Endothelial cell of umbilical vein (primary cell): Measurements from ENCODE around the gene MSL1. TPM values are rescaled to one million over a fixed set of nuclear protein-coding genes. Genes with fewer than 3 reads are reported as not detected.

Experiments used
- BruUV-seq: library from RNA; stranded (reverse); fragments of 400-500 nt; replicated peaks from 2 replicates; lab custom pipeline; 2021; lab: Mats Ljungman, UMichigan
- CTCF ChIA-PET: fragments of 300-600, 350-600 bp; sonication (Branson Sonifier 250); formaldehyde crosslinking; loops from one replicate; lab custom pipeline; 2021; ENCODE audit warnings: antibody characterized with exemption, inconsistent platforms; lab: Charles Lee
- POLR2A ChIA-PET: fragments of 300-600, 350-600 bp; sonication (Branson Sonifier 250); formaldehyde crosslinking; loops from one replicate; lab custom pipeline; 2021; ENCODE audit warnings: antibody characterized with exemption, inconsistent platforms; lab: Charles Lee
- DNase-seq: peaks from one replicate; pipeline ENCODE4 v3.0.0-alpha.2; 2011; ENCODE audit warnings: low read depth, low spot score
- FAIRE-seq: peaks from 2 replicates; lab custom pipeline; 2011; peaks lifted over from hg19 to GRCh38; lab: Jason Lieb, UNC
- H2AFZ ChIP-seq: 2 replicates; pipeline ENCODE4 v1.6.0; 2012; ENCODE audit warnings: low read depth, low read length, control low read depth, inconsistent platforms
- H3K27ac ChIP-seq: 2 replicates; pipeline ENCODE4 v1.5.1; 2011; ENCODE audit warnings: low read depth, mild to moderate bottlenecking, control low read depth, low read length, moderate library complexity; ENCODE audit not compliant: insufficient read depth
- H3K27me3 ChIP-seq, 2 experiments: 2 replicates each; pipeline versions ENCODE4 v1.6.0 to v1.6.1; 2011; ENCODE audit warnings: low read length in 2 of 2, mixed read lengths in 1 of 2; ENCODE audit not compliant: control insufficient read depth in 2 of 2, insufficient read depth in 2 of 2
- H3K36me3 ChIP-seq, 2 experiments: 2 replicates in 1 of 2; 3 replicates in 1 of 2; pipeline ENCODE4 v1.5.1; 2011; ENCODE audit warnings: low read length in 2 of 2, mild to moderate bottlenecking in 1 of 2, moderate library complexity in 1 of 2; ENCODE audit not compliant: control insufficient read depth in 2 of 2, insufficient read depth in 2 of 2; ENCODE audit errors: extremely low read depth in 1 of 2
- H3K4me1 ChIP-seq: 3 replicates; pipeline ENCODE4 v1.5.1; 2011; ENCODE audit warnings: mild to moderate bottlenecking, low read length; ENCODE audit not compliant: control insufficient read depth, insufficient read depth; ENCODE audit errors: extremely low read depth
- H3K4me2 ChIP-seq: 2 replicates; pipeline ENCODE4 v1.6.1; 2011; ENCODE audit warnings: low read length, control low read depth, mixed read lengths; ENCODE audit not compliant: insufficient read depth
- H3K4me3 ChIP-seq, 3 experiments: fragments of 200-600 bp in 1 of 3; sonication (generic), shearing (Covaris generic) in 1 of 3; replicated peaks in 1 of 3; 2 replicates each; pipeline ENCODE4 v1.5.1; 2011 to 2016; ENCODE audit warnings: control low read depth in 3 of 3, low read length in 3 of 3, mild to moderate bottlenecking in 2 of 3, inconsistent platforms in 1 of 3, low read depth in 1 of 3, moderate library complexity in 1 of 3; ENCODE audit not compliant: insufficient read depth in 1 of 3
- H3K79me2 ChIP-seq: 2 replicates; pipeline ENCODE4 v1.6.0; 2012; ENCODE audit warnings: low read length, inconsistent platforms; ENCODE audit not compliant: control insufficient read depth, insufficient read depth
- H3K9ac ChIP-seq: replicated peaks from 2 replicates; pipeline ENCODE3; 2011; ENCODE audit warnings: low read length, control low read depth; ENCODE audit not compliant: insufficient read depth; ENCODE audit errors: extremely low read depth
- H3K9me1 ChIP-seq: replicated peaks from 3 replicates; pipeline ENCODE4 v1.6.0; 2011; ENCODE audit warnings: mild to moderate bottlenecking, low read length; ENCODE audit not compliant: control insufficient read depth, insufficient read depth; ENCODE audit errors: extremely low read depth
- H3K9me3 ChIP-seq: replicated peaks from 2 replicates; pipeline ENCODE4 v1.5.1; 2012; ENCODE audit warnings: low read length, inconsistent platforms; ENCODE audit not compliant: control insufficient read depth, insufficient read depth
- H4K20me1 ChIP-seq: replicated peaks from 2 replicates; pipeline ENCODE3; 2011; ENCODE audit warnings: mild to moderate bottlenecking, low read length; ENCODE audit not compliant: control insufficient read depth, insufficient read depth; ENCODE audit errors: extremely low read depth
- CTCF ChIP-seq, 2 donors: IDR thresholded peaks; 1 replicate in 1 of 2; 2 replicates in 1 of 2; pipeline ENCODE4 v1.5.1; 2011; ENCODE audit warnings: low read length in 2 of 2, mild to moderate bottlenecking in 2 of 2, moderate library complexity in 2 of 2, control low read depth in 1 of 2, inconsistent platforms in 1 of 2, low read depth in 1 of 2; ENCODE audit not compliant: insufficient read depth in 1 of 2; ENCODE audit errors: extremely low read depth in 1 of 2
- EZH2 ChIP-seq: IDR thresholded peaks from 2 replicates; pipeline ENCODE4 v1.6.1; 2012; ENCODE audit warnings: borderline replicate concordance, low read depth, mild to moderate bottlenecking, moderate library complexity, low read length, inconsistent platforms; ENCODE audit not compliant: severe bottlenecking
- FOS ChIP-seq: IDR thresholded peaks from 2 replicates; pipeline ENCODE4 v1.6.1; 2011; ENCODE audit warnings: mild to moderate bottlenecking, low read length, moderate library complexity, borderline replicate concordance; ENCODE audit not compliant: insufficient read depth
- GATA2 ChIP-seq: IDR thresholded peaks from 2 replicates; pipeline ENCODE4 v1.7.0; 2011; ENCODE audit warnings: low read depth, mild to moderate bottlenecking, moderate library complexity, mixed read lengths, low read length; ENCODE audit not compliant: insufficient read length, insufficient read depth
- JUN ChIP-seq: IDR thresholded peaks from 2 replicates; pipeline ENCODE4 v1.6.1; 2011; ENCODE audit warnings: borderline replicate concordance, low read depth; ENCODE audit not compliant: insufficient read length, insufficient read depth
- MAX ChIP-seq: IDR thresholded peaks from 2 replicates; pipeline ENCODE4 v1.6.1; 2011; ENCODE audit not compliant: insufficient read depth, insufficient read length
- MYC ChIP-seq: IDR thresholded peaks from one replicate; pipeline ENCODE4 v1.6.1; 2011; ENCODE audit warnings: mild to moderate bottlenecking, low read depth, low read length
- POLR2A ChIP-seq: IDR thresholded peaks from 2 replicates; pipeline ENCODE4 v1.6.1; 2012; ENCODE audit warnings: low read depth, mild to moderate bottlenecking, control low read depth, low read length
- POLR2AphosphoS5 ChIP-seq: IDR thresholded peaks from 2 replicates; pipeline ENCODE4 v1.6.1; 2012; ENCODE audit warnings: low read depth, mild to moderate bottlenecking, control low read depth, low read length, moderate library complexity; ENCODE audit not compliant: insufficient read depth
- dilution Hi-C: fragments of 300-500 bp; cut with MboI; formaldehyde crosslinking; loops from one replicate; pipeline ENCODE4 v1.15.0; 2019; ENCODE audit warnings: low sequenced_read_pairs; ENCODE audit not compliant: extremely low pct_ligation_motif_present
- intact Hi-C: fragments of 100-400 bp; cut with micrococcal nuclease; formaldehyde crosslinking; loops from one replicate; pipeline ENCODE4 v1.10.0; 2022
- polyA plus RNA-seq, 4 experiments: library from polyadenylated mRNA; depleted of rRNA in 3 of 4; stranded (reverse) in 3 of 4; unstranded in 1 of 4; fragments of >200 nt; gene quantifications; 2 replicates each; pipeline versions ENCODE4 v1.2.1 to v1.2.3, GENCODE V29; 2011 to 2012; ENCODE audit warnings: missing spikeins in 1 of 4
- total RNA-seq: library from RNA; stranded (reverse); gene quantifications from 2 replicates; pipeline ENCODE4 v1.2.3, GENCODE V29; 2021

Gene MSL1
- total and polyA plus RNA-seq, 2 donors (not counting 3 experiments of a cell fraction or from before 2014, with no cell fraction given) = 30.9 to 95.0 TPM

- FAIRE-seq (no peak), DNase-seq (no peak)
- no peak overlapping the region for H3K9ac ChIP-seq
- peaks cover 25% of the 10 kb centered on the region for H3K4me1 ChIP-seq
- no peaks in the 10 kb centered on the region for H3K27me3 ChIP-seq
- ChIA-PET POLR2A (no interaction called here), CTCF (interaction anchor here (0.8 to 1.0 kb wide), 2 partner anchors 9 to 20 kb away, joined by 3 read pairs; no protein-coding TSS in a partner anchor)
- H4K20me1 ChIP-seq = no peaks in the 10 kb centered on the region
- no peak overlapping the region for H3K27ac ChIP-seq
- peaks cover 0 to 27% of the 10 kb centered on the region in 2 experiments for H3K36me3 ChIP-seq
- dilution Hi-C loops = no loop called here
- no peaks in the 10 kb centered on the region for H3K9me3 ChIP-seq
- no peaks in the 10 kb centered on the region for H3K79me2 ChIP-seq
- no peaks in the 10 kb centered on the region for H3K9me1 ChIP-seq
- BruUV-seq = no TSS peak
- TF ChIP-seq FOS (no peak), POLR2AphosphoS5 (no peak), POLR2A (no peak), CTCF (IDR thresholded peaks at IDR 0.05; ENCODE audit: extremely low read depth in 1 of 2, insufficient read depth in 1 of 2, low read depth in 1 of 2, low read length in 2 of 2) (no peak), MAX (no peak), MYC (no peak), JUN (no peak), GATA2 (no peak), EZH2 (no peak)
- no peak overlapping the region for H3K4me3 ChIP-seq
- intact Hi-C loops = no loop called here
- no peak overlapping the region for H2AFZ ChIP-seq
- no peak overlapping the region for H3K4me2 ChIP-seq
Observed at GRCh38 chr17:40095351-40095943, 26.3 kb upstream of the MSL1 start.
